Left ventricle myocardium inferior (tissue), 1 donor: ENCODE results near the gene HDAC5. TPM values are rescaled to one million over a fixed set of nuclear protein-coding genes. Genes with fewer than 3 reads are reported as not detected.

Experiments
- DNase-seq: peaks from one replicate; pipeline ENCODE4 v3.0.0-alpha.2; 2020
- H3K27ac ChIP-seq: fragments of 200-600 bp; replicated peaks from 2 replicates; pipeline ENCODE4 v1.8.0; 2021
- H3K27me3 ChIP-seq: fragments of 200-600 bp; 2 replicates; pipeline ENCODE4 v1.8.0; 2021; ENCODE audit warnings: low read depth
- H3K36me3 ChIP-seq: fragments of 200-600 bp; 2 replicates; pipeline ENCODE4 v1.8.0; 2021
- H3K4me1 ChIP-seq: fragments of 200-600 bp; 2 replicates; pipeline ENCODE4 v1.8.0; 2021
- H3K4me3 ChIP-seq: fragments of 200-600 bp; 2 replicates; pipeline ENCODE4 v1.8.0; 2021; ENCODE audit warnings: mild to moderate bottlenecking, moderate library complexity
- H3K9me3 ChIP-seq: fragments of 200-600 bp; replicated peaks from 2 replicates; pipeline ENCODE4 v1.8.0; 2021
- intact Hi-C: fragments of 100-400 bp; cut with micrococcal nuclease; formaldehyde crosslinking; loops from one replicate; pipeline ENCODE4 v1.11.0; 2022
- total RNA-seq: library from RNA; stranded (reverse); fragmentation: NEBNext Ultra II Directional; extraction: Animal tissue kit (Norgen Biotek cat#: 25700); gene quantifications from one replicate; pipeline ENCODE4 v1.2.1, GENCODE V29; 2021
- TF ChIP-seq, protein P1 (sequence below): fragments of 200-600 bp; IDR thresholded peaks from 2 replicates; pipeline ENCODE4 v1.8.0; 2021; ENCODE audit warnings: antibody characterized with exemption, mild to moderate bottlenecking, borderline replicate concordance
- donor health status: DM: no; HTN: yes; CAD: no; lungs with severe emphysema.

HDAC5 gene
- total RNA-seq, 1 donor from 2014 or later, result 62.6 TPM

DNA sequence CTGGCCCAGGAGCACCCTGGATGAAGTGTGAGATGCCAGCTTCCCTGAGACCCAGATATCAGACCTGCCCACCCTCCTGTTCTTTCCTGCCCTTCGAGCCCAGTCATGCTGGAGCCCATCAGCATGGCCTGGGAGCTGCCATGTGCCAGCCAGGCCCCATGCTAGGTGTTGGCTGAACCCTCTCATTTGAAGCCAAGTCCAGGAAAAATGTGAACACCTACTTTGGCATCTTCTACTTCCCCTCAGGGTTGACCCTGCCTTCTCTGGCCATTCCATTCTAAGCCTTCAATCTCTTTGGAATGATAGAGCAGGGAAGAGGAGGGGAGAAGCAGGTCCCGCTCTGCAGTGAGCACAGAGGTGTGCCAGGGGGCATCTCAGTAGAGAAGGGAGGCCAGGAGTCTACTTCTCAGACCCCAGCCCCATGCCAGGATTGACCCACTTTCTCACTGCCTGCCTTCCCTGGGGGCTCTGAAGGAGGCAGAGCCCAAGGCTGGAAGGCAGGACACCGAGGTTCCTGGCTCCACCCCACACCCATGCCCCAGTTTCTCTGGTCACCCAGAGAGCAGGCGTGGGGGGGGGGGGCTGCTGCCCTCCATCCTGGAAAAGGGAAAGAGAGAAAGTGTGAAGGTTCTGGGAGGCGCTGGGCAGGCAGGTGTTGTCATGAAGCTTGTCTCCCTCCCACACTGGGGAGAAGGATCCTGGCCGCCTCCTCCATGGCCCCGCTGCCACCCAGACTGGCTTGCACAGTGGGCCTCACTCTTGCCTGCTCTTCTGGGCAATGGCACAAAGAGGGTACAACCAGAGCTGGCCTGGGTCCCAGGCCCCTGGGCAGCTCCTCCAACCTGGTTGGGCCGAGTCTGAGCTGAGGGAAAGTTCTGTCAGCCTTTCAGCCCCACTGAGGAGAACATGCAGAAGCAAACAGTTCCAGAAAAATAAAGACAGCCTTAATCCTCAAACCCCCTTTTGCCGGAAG is 9.3 kb downstream of the HDAC5 start:
- DNase-seq, result no peak
- TF ChIP-seq, protein P1, sequence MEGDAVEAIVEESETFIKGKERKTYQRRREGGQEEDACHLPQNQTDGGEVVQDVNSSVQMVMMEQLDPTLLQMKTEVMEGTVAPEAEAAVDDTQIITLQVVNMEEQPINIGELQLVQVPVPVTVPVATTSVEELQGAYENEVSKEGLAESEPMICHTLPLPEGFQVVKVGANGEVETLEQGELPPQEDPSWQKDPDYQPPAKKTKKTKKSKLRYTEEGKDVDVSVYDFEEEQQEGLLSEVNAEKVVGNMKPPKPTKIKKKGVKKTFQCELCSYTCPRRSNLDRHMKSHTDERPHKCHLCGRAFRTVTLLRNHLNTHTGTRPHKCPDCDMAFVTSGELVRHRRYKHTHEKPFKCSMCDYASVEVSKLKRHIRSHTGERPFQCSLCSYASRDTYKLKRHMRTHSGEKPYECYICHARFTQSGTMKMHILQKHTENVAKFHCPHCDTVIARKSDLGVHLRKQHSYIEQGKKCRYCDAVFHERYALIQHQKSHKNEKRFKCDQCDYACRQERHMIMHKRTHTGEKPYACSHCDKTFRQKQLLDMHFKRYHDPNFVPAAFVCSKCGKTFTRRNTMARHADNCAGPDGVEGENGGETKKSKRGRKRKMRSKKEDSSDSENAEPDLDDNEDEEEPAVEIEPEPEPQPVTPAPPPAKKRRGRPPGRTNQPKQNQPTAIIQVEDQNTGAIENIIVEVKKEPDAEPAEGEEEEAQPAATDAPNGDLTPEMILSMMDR, result no peak
- peaks cover 28% of the 10 kb centered on the region for H3K36me3 ChIP-seq
- peak overlapping the region; percentile 94 for H3K27ac ChIP-seq
- H3K9me3 ChIP-seq, result no peaks in the 10 kb centered on the region
- intact Hi-C loops, result no loop called here
- H3K4me3 ChIP-seq, result no peak overlapping the region
- no peaks in the 10 kb centered on the region for H3K27me3 ChIP-seq
- H3K4me1 ChIP-seq, result peaks cover 99% of the 10 kb centered on the region

DNA sequence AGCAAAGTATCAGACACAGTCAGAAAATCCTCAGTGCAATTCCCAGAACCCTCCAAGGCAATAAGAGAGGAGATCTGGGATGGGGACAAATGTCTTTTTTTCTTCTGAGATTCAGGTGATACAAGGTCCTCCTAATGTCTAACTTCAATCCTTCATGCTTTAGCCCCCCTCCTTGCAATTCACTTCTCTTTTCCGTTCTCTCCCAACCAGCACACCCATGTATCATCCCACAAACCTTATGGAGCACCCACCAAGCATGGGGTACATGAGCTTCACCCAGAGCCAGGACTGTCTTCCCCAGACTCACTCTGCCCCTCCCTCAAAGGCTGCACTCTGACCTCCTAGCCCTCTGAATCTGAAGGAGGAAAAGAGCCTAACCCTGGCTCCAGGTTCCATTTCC is 10.1 kb downstream of the HDAC5 start:
- no peak overlapping the region for H3K4me3 ChIP-seq
- intact Hi-C loops, result no loop called here

DNA sequence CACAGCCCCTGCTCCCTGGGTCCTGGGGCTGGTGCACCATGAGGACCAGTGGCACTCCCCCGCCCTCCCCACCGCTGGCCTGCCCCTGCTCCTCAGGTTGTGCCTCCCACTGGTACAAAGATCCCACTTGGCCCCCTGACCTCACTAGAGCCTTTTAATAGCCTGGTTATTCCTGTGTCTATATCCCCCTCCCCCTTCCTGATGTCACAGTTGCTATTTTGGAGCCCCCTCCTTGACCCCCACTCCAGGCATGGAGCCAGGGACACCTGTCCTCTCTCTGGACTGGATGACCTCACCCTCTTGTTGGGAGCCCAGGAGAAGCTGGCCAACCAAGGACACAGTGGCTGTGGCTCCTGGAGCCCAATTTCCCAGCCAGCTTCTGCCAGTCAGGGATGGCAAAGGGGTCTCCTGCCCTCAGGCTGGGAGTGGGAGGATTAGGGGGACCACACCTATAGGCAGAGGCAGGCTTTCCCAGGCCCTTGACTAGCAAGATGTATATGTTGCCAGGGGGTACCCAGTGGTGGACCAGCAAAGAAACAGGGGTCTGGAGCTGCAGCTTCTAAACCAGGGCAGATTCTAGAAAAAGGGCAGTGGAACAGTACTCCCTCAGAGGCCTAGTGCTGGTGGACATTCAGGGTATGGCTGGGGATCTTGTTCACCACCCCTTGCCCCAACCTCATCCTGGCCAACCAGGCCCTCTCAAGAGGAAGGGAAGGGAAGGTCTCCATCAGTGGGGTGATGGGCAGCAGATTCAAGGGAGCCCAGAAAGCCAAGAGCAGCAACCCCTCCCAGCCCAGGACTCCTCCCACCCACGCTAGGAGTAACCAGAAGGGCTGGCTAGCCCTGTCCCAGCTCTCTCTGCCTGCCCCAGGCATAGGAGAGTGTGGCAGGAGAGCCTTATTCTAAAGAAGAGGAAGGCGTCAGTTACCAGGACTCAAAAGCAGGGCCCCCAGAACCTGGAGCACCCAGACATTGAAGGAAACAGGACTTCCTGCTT is 10.9 kb downstream of the HDAC5 start:
- H3K36me3 ChIP-seq, result peaks cover 31% of the 10 kb centered on the region

More for the DNA sequence above, 10.1 kb downstream of the HDAC5 start:
- Histone ChIP-seq H3K27me3 (no peaks in the 10 kb centered on the region), H3K4me1 (peaks cover 99% of the 10 kb centered on the region), H3K9me3 (no peaks in the 10 kb centered on the region), H3K27ac (peak overlapping the region; percentile 94), H3K36me3 (peaks cover 31% of the 10 kb centered on the region)
- TF ChIP-seq, protein P1, result no peak
- no peak for DNase-seq

DNA sequence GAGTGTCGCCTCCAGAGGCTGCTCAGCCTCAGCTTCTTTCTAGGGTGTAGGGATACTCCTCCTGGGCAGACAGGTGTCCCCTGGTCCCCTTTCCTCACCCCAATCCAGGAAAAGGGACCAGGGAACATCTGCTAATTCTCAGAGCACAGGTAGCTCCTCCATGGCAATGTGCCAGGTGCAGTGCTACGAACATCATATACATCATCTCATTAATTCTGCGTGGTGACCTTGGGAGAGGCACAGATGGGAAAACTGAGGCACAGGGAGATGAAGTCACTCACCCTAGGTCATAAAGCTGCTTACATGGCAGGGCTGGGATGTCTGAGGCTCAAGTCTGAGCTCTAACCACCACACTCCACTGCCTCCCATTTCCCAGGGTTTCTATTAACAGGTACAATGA is 11.7 kb downstream of the HDAC5 start:
- peaks cover 23% of the 10 kb centered on the region for H3K36me3 ChIP-seq
- no peaks in the 10 kb centered on the region for H3K9me3 ChIP-seq
- peaks cover 99% of the 10 kb centered on the region for H3K4me1 ChIP-seq
- TF ChIP-seq, protein P1, result no peak
- H3K4me3 ChIP-seq, result peak overlapping the region; percentile 71
- DNase-seq, result no peak
- H3K27me3 ChIP-seq, result no peaks in the 10 kb centered on the region
- H3K27ac ChIP-seq, result peak overlapping the region; percentile 94
- intact Hi-C loops, result no loop called here

More for the DNA sequence above, 10.9 kb downstream of the HDAC5 start:
- H3K4me3 ChIP-seq, result peak overlapping the region; percentile 71
- H3K27me3 ChIP-seq, result no peaks in the 10 kb centered on the region
- peak; percentile 83 for DNase-seq
- intact Hi-C loops, result no loop called here
- H3K4me1 ChIP-seq, result peaks cover 99% of the 10 kb centered on the region
- peak overlapping the region; percentile 94 for H3K27ac ChIP-seq
- TF ChIP-seq, protein P1, result no peak
- H3K9me3 ChIP-seq, result no peaks in the 10 kb centered on the region

DNA sequence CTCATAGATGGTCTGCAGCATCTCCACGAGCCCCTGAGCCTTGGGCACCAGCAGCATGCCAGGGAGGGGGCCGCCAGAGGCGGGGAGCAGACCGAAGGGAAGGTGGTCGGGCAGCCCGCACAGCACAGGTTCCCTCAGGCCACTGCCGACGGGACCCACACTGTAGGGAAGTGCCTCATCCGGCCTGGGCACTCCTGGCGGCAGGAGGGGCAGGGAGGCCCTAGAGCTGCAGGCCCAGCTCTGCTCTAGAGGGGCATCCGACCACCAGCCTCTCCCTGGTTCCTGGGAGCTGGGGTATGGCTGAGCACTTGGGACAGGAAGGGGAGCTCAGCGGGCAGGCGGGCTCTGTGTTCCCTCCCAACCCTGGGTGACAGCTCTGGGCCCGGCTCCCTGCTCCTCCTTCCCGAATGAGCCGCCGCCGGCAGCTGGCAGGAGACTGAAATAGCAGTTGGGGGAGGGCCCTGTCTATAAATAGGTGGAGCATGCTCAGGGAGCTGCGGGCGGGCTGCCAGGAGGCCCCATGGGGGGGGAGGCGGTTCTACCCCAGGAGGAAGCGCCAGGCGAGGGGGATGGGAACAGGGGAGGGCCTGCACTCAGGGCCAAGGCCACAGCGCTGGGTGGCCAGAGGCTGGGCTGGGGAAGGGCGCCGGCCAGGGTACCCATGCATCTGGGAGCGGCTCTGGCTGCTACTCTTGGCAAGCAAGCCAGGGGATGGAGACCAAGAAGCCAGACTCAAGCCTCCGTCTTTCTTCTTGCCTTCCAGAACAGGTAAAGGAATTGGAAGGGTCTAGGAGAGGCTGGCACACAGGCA is 12.4 kb downstream of the HDAC5 start:
- H3K4me1 ChIP-seq, result peaks cover 100% of the 10 kb centered on the region

More for the DNA sequence above, 12.4 kb downstream of the HDAC5 start:
- Histone ChIP-seq H3K4me3 (peak overlapping the region; percentile 71), H3K9me3 (no peaks in the 10 kb centered on the region), H3K27ac (peak overlapping the region; percentile 94), H3K27me3 (no peaks in the 10 kb centered on the region), H3K36me3 (peaks cover 16% of the 10 kb centered on the region)
- peak; percentile 99 for DNase-seq
- TF ChIP-seq, protein P1, result no peak
- intact Hi-C loops, result no loop called here
